ENCODE measurements around the gene HOOK2.
"Not testable (repeated sequence)": the region's sequence is repeated elsewhere in the genome, so short reads cannot be mapped to it uniquely, and the experiment has no call there.

The HOOK2 gene

GRCh38 chr19:12752056-12752781 is 23.1 kb downstream of the HOOK2 start:
- DNase-seq (ENCODE audit: low spot score), result no peak

GRCh38 chr19:12751635-12752034 is 23.7 kb downstream of the HOOK2 start, which contains the start of gene BEST2:
Gene BEST2, plus strand, starts transcription at chr19:12751791. Its CDS starts 802 bp downstream, at chr19:12752593.
- no peak for DNase-seq (ENCODE audit: low spot score)

DNA sequence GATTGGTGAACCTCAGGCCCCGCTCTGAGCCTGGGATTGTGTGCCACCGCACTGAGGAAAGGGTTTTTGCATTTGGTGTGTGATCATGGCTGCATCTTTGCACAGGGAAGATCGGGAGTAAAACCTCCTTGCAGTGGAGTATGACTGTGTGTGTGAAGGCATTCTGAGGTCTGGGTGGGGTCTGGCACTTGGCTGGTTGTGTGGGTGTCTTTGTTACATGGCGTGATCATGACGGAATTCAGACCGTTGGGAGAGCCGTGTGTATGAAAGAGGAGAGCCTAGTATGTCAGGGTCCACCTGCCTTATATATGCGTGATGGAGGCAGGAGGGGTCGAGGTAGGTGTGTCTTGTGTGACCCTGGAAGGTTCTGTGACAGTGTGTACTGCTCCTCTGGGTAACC is 24.5 kb downstream of the HOOK2 start:
- no peak for DNase-seq (ENCODE audit: low spot score)

DNA sequence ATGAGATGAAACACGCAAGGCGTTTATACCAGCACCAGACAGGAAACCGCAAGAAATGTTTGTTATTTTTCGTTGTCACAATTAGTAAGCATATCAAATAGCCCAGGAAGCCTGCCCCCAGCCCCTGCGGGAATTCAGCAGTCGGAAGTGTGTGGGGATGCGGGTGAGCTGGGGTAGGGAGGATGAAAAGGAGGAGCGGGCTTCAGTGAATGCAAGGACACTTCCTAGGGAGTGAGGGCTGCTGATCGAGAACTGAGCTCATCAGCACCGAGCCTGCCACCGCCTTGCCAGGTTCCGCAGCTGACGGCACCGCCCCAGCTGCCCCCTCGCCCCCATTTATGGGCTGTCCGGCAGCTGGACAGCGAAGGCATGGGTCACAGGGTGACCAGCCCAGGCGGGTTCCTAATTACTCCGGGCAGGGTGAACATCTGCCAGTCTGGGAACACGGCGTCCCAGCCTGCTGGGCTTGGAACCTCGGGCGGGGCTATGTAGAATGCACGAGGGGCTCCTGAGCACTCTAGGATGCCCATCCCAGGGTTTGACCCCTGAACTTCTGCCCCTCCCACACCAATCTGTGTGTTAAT is 25.3 kb downstream of the HOOK2 start:
- peak; percentile 25 for DNase-seq (ENCODE audit: low spot score)

- DNase-seq (ENCODE audit: low spot score), result no peak
Measured at GRCh38 chr19:12748489-12748888, 26.9 kb downstream of the HOOK2 start.

DNA sequence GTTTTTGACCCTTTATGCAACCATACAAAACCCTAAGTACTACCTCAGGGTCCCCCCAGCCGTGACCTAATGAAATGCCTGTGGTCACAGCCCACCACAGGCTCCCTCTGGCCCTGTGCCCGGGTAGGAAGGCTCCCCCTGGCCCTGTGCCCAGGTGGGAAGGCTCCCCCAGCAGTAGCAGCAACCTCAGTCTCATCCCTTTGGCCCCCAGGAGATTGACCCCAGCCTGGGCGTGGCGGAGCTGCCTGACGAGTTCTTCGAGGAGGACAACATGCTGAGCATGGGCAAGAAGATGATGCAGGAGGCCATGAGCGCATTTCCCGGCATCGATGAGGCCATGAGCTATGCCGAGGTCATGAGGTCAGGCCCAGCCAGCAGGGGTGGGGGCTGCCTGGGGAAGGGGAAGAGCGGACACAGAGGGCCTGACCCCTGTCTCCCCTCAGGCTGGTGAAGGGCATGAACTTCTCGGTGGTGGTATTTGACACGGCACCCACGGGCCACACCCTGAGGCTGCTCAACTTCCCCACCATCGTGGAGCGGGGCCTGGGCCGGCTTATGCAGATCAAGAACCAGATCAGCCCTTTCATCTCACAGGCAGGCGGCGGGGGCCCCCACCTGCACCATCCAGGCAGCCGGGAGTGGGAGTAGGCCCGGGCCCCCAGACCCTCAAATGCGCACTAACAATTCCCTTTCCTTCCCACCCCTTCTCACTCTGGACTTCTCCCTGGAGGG is 30.0 kb downstream of the HOOK2 start:
- DNase-seq (ENCODE audit: low spot score), result peak; percentile 13

DNA sequence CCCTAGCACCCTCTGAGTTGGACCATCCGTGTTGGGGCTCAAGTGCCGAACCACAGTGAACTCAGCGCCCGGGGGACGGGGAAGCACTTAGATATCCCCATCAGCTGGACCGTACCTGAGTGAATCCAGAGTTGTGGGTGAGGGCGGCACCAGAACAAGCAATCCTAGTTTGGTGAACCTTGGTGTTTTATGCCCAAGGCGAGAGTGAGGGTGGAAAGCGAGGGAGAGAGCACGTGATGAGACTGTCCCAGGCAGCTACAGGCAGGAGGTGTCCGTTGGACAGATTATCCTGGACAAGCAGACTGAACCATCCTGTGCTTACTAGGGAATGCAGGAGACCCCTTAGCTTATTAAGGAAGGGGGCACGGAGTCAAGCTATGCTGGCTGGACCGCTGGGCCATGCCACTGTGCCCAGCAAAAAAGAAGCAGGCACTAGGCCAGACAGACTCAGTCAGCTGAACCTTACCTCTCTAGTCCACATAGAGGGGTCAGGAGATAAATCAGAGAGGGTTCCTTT is 37.5 kb downstream of the HOOK2 start:
- no peak for DNase-seq (ENCODE audit: low spot score)

DNA sequence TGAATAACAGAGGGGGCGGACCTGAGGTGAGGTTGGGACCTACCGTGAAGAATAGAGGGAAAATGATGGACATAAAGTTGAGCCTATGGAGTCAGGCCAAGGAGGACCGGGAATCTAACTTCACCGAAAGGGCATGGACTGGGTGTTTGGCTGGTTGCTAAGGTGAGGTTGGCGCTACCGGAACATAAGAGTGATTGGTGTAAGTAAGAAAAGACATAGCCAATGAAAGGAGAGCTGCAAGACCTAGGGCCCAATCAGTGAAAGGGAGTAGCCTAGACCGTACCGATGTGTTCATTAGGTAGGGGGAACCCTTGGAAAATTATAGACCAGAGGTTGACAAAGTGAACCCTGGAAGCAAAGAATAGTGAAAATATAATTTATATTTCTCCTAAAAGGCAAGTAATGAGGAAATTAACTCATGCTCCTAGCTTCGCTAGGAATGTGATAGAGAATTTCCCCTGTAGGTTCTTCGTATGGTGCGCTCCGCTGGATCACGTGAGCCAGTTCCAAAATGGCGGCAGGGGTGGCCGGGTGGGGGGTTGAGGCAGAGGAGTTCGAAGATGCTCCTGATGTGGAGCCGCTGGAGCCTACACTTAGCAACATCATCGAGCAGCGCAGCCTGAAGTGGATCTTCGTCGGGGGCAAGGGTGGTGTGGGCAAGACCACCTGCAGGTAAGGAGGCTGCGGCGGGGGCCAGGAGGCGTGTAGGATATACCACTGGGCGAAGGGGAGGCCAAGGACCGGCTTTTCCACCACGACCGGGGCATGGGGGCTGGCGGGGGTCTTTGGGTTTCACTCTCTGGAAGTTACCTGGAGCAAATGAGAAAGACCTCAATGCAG is 38.1 kb downstream of the HOOK2 start, which contains the start of gene GET3:
GET3 (plus strand) TSS at position 503 of the 840 bp plus-strand sequence; CDS start at position 512, 9 bp downstream.
- peak; percentile 100 for DNase-seq (ENCODE audit: low spot score)

DNA sequence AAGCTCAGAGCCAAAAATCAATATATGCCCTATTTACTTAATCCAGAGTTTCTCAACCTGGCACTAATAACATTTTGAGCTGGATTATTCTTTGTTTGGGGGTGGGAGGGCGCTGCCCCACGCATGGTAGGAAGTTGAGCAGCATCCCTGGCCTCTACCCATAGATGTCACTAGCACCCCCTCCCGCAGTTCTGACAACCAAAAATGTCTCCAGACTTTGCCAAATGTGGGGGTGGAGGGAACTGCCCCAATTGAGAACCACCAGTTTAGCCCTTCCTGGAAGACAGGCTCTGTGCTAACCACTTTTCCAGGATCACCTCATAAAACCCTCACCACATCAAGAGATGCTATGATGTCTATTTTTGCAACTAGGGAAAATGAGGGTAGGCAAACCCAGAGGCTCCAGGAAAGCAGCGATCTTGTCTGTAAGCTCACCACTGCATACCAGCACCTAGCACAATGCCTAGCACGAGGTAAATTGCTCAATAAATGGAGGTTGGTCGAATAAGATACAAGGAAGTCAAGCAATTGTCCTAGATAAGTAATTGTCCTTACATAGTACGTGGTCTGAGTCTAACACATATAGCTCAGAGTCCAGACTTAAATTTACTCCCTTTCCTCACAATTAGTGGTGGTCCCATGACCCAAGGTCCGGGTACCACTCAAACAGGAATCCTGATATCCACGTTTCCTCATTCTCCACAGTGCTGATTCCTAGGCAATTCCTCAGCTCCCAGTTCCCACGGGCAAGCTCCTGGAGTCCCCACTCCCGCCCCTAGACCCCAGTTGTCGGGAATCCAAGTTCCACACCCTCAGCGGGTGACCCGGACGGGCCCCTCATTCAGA is 41.8 kb downstream of the HOOK2 start:
- peak; percentile 46 for DNase-seq (ENCODE audit: low spot score)

DNA sequence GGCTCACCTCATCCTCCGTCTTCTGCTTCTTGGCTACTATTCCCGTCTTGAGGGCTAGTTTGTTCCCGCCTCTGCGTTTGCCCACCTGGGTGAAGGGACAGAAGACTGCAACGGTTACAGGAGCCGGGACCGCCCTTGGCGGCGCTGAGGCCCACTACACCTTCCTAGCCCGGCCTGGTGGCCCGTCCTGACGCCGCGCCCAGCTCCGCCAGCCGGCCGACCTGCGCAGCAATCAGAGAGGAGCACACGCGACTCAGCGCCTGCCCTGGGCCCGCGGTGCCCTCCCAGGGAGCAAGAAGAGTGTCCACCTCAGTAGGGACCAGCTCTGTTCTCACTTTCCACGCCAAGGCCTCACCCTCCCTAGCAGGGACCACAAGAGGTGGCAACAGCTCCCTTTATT is 44.0 kb downstream of the HOOK2 start:
- no peak for DNase-seq (ENCODE audit: low spot score)

DNA sequence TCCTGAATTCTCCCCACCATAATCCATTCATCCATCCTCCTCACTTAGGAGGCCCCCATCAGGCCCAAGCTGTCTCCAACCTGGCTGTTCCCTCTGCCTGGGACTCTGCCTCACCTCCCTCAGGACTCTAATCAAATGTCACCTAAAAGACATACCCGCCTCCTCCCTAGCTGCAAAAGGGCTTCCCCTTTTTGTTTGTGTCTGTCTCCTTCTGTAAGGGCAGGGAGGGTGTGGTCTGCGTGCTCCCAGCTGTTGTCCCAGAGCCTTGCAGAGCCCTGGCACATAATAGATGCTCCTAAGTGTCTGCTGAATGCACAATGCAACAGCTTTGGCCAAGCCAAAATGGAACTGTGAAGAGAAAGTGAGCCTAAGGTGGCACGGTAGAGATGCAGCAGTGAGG is 45.3 kb downstream of the HOOK2 start:
- no peak for DNase-seq (ENCODE audit: low spot score)

DNA sequence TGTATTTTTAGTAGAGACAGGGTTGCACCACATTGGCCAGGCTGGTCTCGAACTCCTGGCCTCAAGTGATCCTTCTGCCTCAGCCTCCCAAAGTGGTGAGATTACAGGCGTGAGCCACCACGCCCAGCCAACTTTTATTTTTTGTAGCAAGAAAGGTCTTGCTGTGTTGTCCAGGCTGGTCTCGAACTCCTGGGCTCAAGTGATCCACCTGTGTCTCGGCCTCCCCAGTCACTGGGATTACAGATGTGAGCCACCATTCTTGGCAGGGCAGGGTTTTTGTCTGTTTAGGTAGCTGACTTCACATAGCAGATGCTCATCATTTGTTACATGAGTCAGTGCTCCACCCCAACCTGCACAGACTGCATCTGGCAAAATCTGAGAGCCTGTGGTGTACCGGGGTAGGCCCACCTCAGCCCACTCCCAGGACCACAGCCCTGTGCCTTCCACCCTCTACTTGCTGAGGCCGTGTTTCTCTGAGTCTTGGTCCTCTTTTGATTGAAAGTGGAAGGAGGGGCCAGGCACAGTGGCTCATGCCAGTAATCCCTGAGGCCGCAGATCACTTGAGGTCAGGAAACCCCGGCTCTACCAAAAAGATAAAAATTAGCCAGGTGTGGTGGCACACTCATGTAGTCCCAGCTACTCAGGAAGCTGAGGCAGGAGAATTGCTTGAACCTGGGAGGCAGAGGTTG is 47.5 kb downstream of the HOOK2 start:
- peak; percentile 58 for DNase-seq (ENCODE audit: low spot score)

DNA sequence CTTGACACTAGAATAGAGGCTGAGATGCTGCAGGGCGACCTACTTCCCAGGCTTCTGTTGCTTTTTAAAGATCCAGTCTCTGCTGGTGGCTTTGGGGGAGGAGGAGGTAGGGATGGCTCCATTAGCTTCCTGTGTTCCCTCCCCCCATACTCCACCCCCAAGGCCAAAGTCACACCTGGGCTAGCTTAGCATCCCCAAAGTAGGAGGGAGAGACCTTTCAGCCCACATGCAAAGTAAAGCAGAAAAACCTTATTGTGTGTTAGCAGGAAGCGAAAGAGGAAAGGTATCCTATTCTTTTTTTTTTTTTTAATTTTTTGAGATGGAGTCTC is 48.4 kb downstream of the HOOK2 start:
- DNase-seq (ENCODE audit: low spot score), result no peak

DNA sequence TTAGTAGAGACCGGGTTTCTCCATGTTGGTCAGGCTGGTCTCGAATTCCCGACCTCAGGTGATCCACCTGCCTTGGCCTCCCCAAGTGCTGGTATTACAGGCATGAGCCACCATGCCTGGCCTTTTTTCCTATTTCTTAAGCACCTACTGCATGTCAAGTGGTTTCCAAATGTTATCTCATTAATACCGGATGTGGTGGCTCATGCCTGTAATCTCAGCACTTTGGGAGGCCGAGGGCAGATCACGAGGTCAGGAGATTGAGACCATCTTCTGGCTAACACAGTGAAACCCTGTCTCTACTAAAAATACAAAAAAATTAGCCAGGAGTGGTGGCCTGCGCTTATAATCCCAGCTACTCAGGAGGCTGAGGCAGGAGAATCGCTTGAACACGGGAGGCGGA is 49.7 kb downstream of the HOOK2 start:
- not testable (repeated sequence) for DNase-seq (ENCODE audit: low spot score)

DNA sequence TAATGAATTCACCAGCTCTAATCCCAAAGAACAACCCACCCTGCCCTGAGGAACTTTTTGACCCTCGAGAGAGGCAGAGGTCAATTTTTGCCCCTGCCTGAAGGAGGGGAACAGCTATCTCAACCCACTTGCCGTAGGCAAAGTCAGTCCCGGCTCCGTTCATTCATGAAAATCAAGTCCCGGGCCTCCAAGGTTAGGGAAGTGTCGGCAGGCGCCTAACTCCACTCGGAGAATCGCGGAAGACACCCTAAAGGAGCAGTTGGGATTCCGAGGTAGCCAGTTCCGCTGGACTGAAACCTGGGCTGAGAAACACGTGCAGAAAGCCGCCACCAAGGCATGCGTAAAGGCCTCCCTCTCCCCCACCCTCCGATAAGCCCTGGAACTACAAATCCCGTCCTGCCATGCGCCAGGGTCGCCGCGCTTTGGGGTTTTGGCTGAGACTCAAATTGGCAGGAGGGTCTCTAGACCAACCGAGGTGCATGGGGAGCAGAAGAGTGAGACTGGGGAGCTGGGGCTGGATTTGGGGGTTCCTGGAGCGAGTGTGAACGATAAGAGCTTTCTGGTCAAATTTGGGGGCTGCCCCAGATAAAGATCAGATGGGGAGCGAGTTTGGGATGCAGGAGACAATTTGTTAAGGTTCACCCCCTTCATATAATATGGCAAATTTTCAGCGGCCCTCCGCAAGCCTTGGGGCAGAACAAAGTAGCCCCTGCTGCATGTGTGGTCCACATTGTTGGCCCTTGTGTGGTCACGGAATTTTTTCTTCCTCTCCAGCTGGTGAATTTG is 51.5 kb downstream of the HOOK2 start, which contains the start of gene TNPO2:
TNPO2 (minus strand) TSS at position 292 of the 786 bp plus-strand sequence. CDS start 2,955 bp downstream, outside the sequence.
- peak; percentile 68 for DNase-seq (ENCODE audit: low spot score)

GRCh38 chr19:12723381-12723640 is 52.0 kb downstream of the HOOK2 start:
- no peak for DNase-seq (ENCODE audit: low spot score)

GRCh38 chr19:12722566-12723380 is 52.6 kb downstream of the HOOK2 start:
- peak; percentile 98 for DNase-seq (ENCODE audit: low spot score)

DNA sequence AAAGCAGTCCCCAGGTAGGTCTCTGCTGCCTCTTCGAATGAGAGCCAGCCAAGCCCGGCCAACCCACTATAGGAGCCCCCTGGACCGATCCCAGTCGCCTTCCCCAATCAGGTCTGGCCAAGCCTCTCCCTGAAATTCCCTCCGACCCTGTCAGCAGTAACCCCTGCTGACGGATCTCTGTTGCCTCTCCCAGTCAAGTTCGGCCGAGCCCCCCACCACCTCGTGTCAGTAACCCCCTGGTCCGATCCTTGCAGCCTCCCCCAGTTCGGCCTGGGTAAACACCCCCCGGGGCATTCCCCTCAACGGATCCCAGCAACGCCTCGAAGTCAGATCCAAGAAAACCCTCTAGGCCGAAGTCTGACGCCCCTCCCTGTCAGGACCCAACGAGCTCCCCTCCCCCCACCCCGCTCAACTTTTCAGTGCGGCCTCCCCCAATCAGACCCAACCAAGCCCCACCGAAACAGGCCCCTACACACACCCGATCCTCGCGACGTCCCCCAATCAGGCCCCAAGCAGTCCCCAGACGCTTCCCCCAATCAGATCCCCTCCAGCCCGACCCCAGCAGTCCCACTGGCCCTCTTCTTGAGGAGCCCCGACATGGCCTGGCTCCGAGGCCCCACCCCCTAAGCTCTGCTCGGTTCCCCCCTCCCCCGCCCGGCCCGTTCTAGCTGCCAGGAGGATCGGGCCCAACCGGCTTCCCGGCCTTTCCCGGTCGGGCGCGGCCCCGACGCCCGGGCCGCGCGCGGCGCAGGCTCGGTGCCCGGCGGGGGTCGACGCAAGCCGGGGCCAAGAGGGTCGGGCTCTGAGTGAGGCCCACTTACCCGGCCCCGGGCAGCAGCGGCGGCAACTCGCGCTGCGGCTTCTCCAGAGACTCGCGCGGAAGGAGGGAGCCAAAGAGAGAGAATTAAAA is 53.4 kb downstream of the HOOK2 start:
- DNase-seq (ENCODE audit: low spot score), result peak; percentile 61
